HepG2 (cell line): ENCODE measurements around the gene PAK1IP1. TPM values are rescaled to one million over a fixed set of nuclear protein-coding genes. Genes with fewer than 3 reads are reported as not detected.
A peak's percentile ranks its signal among the peaks of the same experiment; 100 is the strongest.

Experiments used
- ERF ChIP-seq: IDR thresholded peaks from 2 replicates; pipeline ENCODE4 v1.6.1; 2018; ENCODE audit warnings: missing biosample characterization, missing genetic modification reagents
- GFI1 ChIP-seq: sonication (generic); formaldehyde crosslinking; IDR thresholded peaks from 2 replicates; pipeline ENCODE4 v1.5.0; 2020; ENCODE audit warnings: missing genetic modification reagents, mild to moderate bottlenecking, borderline replicate concordance
- GLI4 ChIP-seq: sonication (generic); formaldehyde crosslinking; IDR thresholded peaks from 2 replicates; pipeline ENCODE4 v1.5.1; 2020; ENCODE audit warnings: missing genetic modification reagents, mild to moderate bottlenecking, moderate library complexity, borderline replicate concordance
- HNRNPLL ChIP-seq: fragments of 200-400 bp; formaldehyde crosslinking; IDR thresholded peaks from 2 replicates; pipeline ENCODE4 v1.6.1; 2017; ENCODE audit warnings: mild to moderate bottlenecking, low read depth, low read length; ENCODE audit not compliant: poor library complexity, severe bottlenecking
- NPAS2 ChIP-seq: sonication (generic); formaldehyde crosslinking; IDR thresholded peaks from 2 replicates; pipeline ENCODE4 v1.8.0; 2022; ENCODE audit warnings: mild to moderate bottlenecking, missing genetic modification reagents, borderline replicate concordance
- PHF20 ChIP-seq: sonication (generic); formaldehyde crosslinking; IDR thresholded peaks from 2 replicates; pipeline ENCODE4 v1.5.0; 2020; ENCODE audit warnings: mild to moderate bottlenecking, missing genetic modification reagents
- PLRG1 ChIP-seq: fragments of 450-650 bp; conservative IDR thresholded peaks from 2 replicates; pipeline ENCODE4 v1.6.1; 2016
- POLR2A ChIP-seq, 2 experiments: IDR thresholded peaks; 2 replicates each; pipeline ENCODE4 v1.6.1; 2011; ENCODE audit warnings: low read depth in 2 of 2, low read length in 2 of 2, mild to moderate bottlenecking in 1 of 2, moderate library complexity in 1 of 2; ENCODE audit not compliant: insufficient read depth in 1 of 2
- SAFB2 ChIP-seq: sonication (generic); formaldehyde crosslinking; IDR thresholded peaks from 2 replicates; pipeline ENCODE4 v1.5.1; 2020; ENCODE audit warnings: missing genetic modification reagents, low read depth, mild to moderate bottlenecking, borderline replicate concordance
- TEAD3 ChIP-seq: optimal IDR thresholded peaks from 2 replicates; pipeline ENCODE3; 2016; ENCODE audit warnings: borderline replicate concordance
- THYN1 ChIP-seq: sonication (generic); formaldehyde crosslinking; IDR thresholded peaks from 2 replicates; pipeline ENCODE4 v1.8.1; 2023; ENCODE audit warnings: low read depth, mild to moderate bottlenecking, moderate library complexity, missing genetic modification reagents, borderline replicate concordance
- ZKSCAN5 ChIP-seq: sonication (generic); formaldehyde crosslinking; IDR thresholded peaks from 2 replicates; pipeline ENCODE4 v1.5.1; 2020; ENCODE audit warnings: mild to moderate bottlenecking, missing genetic modification reagents
- ZNF124 ChIP-seq: sonication (generic); formaldehyde crosslinking; IDR thresholded peaks from 2 replicates; pipeline ENCODE4 v1.4.0; 2020; ENCODE audit warnings: missing genetic modification reagents
- ZNF143 ChIP-seq: sonication (generic); formaldehyde crosslinking; IDR thresholded peaks from 2 replicates; pipeline ENCODE4 v1.4.0; 2020; ENCODE audit warnings: missing genetic modification reagents
- ZNF460 ChIP-seq: sonication (generic); formaldehyde crosslinking; IDR thresholded peaks from 2 replicates; pipeline ENCODE4 v1.5.1; 2020; ENCODE audit warnings: missing genetic modification reagents, mild to moderate bottlenecking, borderline replicate concordance
- ZNF776 ChIP-seq: sonication (generic); formaldehyde crosslinking; IDR thresholded peaks from 2 replicates; pipeline ENCODE4 v1.4.0; 2020; ENCODE audit warnings: mild to moderate bottlenecking, missing genetic modification reagents
- ZSCAN22 ChIP-seq: sonication (generic); formaldehyde crosslinking; IDR thresholded peaks from 2 replicates; pipeline ENCODE4 v1.4.0; 2020; ENCODE audit warnings: mild to moderate bottlenecking, missing genetic modification reagents
- ZSCAN30 ChIP-seq: sonication (generic); formaldehyde crosslinking; IDR thresholded peaks from 2 replicates; pipeline ENCODE4 v1.5.0; 2020; ENCODE audit warnings: mild to moderate bottlenecking, missing genetic modification reagents
- polyA plus RNA-seq, 8 experiments: library from polyadenylated mRNA; depleted of rRNA in 3 of 8; stranded (reverse) in 7 of 8; unstranded in 1 of 8; fragments of >200 nt; fragmentation: Illumina TruSeq in 4 of 8; extraction: Trizol in 4 of 8; gene quantifications; 2 replicates each; pipeline versions ENCODE4 v1.2.1 to v1.2.3, GENCODE V29; 2011 to 2016; ENCODE audit warnings: low read depth in 4 of 8, missing spikeins in 1 of 8, mixed read lengths in 1 of 8; ENCODE audit not compliant: insufficient read depth in 1 of 8
- total RNA-seq, 5 experiments: library from RNA; depleted of rRNA; stranded (reverse); fragments of >200 nt; fragmentation: Illumina TruSeq; extraction: Trizol; gene quantifications; 2 replicates each; pipeline ENCODE4 v1.2.3, GENCODE V29; 2016; ENCODE audit warnings: low read depth in 1 of 5
- TF ChIP-seq, protein P1 (sequence below): sonication (generic); formaldehyde crosslinking; IDR thresholded peaks from 2 replicates; pipeline ENCODE4 v1.4.0; 2020; ENCODE audit warnings: missing genetic modification reagents, borderline replicate concordance
- TF ChIP-seq, protein P2 (sequence below): sonication (generic); formaldehyde crosslinking; IDR thresholded peaks from 2 replicates; pipeline ENCODE4 v1.8.0; 2022; ENCODE audit warnings: mild to moderate bottlenecking, missing genetic modification reagents, moderate library complexity
- TF ChIP-seq, protein P3 (sequence below): sonication (generic); formaldehyde crosslinking; conservative IDR thresholded peaks from 2 replicates; pipeline ENCODE4 v1.4.0; 2020; ENCODE audit warnings: missing genetic modification reagents
- TF ChIP-seq, protein P4 (sequence below): conservative IDR thresholded peaks from 2 replicates; pipeline ENCODE4 v1.6.1; 2018; ENCODE audit warnings: missing genetic modification reagents

Gene PAK1IP1
- total and polyA plus RNA-seq, 2 of the 13 experiments (the other 11 are each of a cell fraction or from before 2014, with no cell fraction given) = 23.4 to 66.2 TPM

DNA sequence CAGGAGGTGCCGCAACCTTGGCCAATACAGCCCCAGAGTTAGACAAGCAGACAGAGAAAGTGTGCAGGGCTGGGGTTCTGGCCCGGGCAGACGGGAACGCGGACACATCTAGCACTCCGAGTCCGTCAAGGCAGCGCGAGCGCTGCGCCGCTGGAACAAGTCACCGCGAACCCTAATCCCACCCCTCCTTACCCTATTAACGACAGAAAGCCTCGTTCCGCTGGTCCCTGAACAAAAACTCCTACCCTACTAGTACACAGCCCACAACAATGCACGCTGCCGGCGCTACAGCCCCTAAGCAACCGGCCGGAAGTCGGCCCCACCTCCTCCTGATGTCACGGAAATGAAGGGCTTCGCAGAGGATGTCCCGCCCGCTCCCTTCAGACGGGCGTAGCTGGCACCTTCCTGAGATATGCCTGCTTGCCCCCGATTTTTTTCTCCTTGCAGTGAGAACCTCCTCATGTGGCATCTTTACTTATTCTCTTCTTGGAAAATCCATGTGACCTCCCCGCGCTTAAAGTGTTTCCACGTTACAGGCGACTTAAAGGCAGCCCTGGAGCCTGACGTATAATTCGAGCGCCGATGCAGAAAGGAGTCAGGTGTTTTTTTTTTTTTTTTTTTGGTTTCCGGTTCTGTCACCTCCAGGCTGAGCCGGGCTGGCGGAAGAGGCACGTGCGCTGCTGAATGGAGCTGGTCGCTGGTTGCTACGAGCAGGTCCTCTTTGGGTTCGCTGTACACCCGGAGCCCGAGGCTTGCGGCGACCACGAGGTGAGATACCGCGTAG lies at the start of gene PAK1IP1, which contains the start of gene C6orf52 (continued):
- peak; percentile 78 for TF ChIP-seq HNRNPLL
- no peak; the same call in none of the 2 replicates for TF ChIP-seq GLI4 (CRISPR knock-in tag)
- peak; percentile 98 for TF ChIP-seq PHF20 (CRISPR knock-in tag)
- TF ChIP-seq, protein P1, sequence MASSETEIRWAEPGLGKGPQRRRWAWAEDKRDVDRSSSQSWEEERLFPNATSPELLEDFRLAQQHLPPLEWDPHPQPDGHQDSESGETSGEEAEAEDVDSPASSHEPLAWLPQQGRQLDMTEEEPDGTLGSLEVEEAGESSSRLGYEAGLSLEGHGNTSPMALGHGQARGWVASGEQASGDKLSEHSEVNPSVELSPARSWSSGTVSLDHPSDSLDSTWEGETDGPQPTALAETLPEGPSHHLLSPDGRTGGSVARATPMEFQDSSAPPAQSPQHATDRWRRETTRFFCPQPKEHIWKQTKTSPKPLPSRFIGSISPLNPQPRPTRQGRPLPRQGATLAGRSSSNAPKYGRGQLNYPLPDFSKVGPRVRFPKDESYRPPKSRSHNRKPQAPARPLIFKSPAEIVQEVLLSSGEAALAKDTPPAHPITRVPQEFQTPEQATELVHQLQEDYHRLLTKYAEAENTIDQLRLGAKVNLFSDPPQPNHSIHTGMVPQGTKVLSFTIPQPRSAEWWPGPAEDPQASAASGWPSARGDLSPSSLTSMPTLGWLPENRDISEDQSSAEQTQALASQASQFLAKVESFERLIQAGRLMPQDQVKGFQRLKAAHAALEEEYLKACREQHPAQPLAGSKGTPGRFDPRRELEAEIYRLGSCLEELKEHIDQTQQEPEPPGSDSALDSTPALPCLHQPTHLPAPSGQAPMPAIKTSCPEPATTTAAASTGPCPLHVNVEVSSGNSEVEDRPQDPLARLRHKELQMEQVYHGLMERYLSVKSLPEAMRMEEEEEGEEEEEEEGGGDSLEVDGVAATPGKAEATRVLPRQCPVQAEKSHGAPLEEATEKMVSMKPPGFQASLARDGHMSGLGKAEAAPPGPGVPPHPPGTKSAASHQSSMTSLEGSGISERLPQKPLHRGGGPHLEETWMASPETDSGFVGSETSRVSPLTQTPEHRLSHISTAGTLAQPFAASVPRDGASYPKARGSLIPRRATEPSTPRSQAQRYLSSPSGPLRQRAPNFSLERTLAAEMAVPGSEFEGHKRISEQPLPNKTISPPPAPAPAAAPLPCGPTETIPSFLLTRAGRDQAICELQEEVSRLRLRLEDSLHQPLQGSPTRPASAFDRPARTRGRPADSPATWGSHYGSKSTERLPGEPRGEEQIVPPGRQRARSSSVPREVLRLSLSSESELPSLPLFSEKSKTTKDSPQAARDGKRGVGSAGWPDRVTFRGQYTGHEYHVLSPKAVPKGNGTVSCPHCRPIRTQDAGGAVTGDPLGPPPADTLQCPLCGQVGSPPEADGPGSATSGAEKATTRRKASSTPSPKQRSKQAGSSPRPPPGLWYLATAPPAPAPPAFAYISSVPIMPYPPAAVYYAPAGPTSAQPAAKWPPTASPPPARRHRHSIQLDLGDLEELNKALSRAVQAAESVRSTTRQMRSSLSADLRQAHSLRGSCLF (CRISPR knock-in tag) = no peak
- TF ChIP-seq ZNF460 (CRISPR knock-in tag) = no peak; the same call in 1 of the 2 replicates
- TF ChIP-seq SAFB2 = no peak; the same call in 1 of the 2 replicates
- TF ChIP-seq ZKSCAN5 (CRISPR knock-in tag) = peak; percentile 90
- TF ChIP-seq, protein P2, sequence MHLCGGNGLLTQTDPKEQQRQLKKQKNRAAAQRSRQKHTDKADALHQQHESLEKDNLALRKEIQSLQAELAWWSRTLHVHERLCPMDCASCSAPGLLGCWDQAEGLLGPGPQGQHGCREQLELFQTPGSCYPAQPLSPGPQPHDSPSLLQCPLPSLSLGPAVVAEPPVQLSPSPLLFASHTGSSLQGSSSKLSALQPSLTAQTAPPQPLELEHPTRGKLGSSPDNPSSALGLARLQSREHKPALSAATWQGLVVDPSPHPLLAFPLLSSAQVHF (CRISPR knock-in tag) = 0 out of 2 replicates have a peak, but pooled peaks have one; percentile 37
- TF ChIP-seq ERF (CRISPR knock-in tag) = peak; percentile 76
- TF ChIP-seq ZSCAN22 = no peak
- no peak for TF ChIP-seq ZNF776 (CRISPR knock-in tag)
- TF ChIP-seq ZNF143 (CRISPR knock-in tag) = peak; percentile 65
- no peak for TF ChIP-seq THYN1
- TF ChIP-seq PLRG1 = no peak
- no peak for TF ChIP-seq ZNF124
- no peak for TF ChIP-seq ZSCAN30 (CRISPR knock-in tag)
- no peak for TF ChIP-seq TEAD3 (CRISPR knock-in tag)
- TF ChIP-seq GFI1 (CRISPR knock-in tag) = peak; percentile 72; the same call in 1 of the 2 replicates
- TF ChIP-seq NPAS2 = no peak
- peak; percentile 92 to 93 for TF ChIP-seq POLR2A (IDR thresholded peaks at IDR 0.05; ENCODE audit: insufficient read depth in 1 of 2, low read depth in 2 of 2, low read length in 2 of 2)
- TF ChIP-seq, protein P3, sequence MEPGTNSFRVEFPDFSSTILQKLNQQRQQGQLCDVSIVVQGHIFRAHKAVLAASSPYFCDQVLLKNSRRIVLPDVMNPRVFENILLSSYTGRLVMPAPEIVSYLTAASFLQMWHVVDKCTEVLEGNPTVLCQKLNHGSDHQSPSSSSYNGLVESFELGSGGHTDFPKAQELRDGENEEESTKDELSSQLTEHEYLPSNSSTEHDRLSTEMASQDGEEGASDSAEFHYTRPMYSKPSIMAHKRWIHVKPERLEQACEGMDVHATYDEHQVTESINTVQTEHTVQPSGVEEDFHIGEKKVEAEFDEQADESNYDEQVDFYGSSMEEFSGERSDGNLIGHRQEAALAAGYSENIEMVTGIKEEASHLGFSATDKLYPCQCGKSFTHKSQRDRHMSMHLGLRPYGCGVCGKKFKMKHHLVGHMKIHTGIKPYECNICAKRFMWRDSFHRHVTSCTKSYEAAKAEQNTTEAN (CRISPR knock-in tag) = no peak; the same call in none of the 2 replicates
- TF ChIP-seq, protein P4, sequence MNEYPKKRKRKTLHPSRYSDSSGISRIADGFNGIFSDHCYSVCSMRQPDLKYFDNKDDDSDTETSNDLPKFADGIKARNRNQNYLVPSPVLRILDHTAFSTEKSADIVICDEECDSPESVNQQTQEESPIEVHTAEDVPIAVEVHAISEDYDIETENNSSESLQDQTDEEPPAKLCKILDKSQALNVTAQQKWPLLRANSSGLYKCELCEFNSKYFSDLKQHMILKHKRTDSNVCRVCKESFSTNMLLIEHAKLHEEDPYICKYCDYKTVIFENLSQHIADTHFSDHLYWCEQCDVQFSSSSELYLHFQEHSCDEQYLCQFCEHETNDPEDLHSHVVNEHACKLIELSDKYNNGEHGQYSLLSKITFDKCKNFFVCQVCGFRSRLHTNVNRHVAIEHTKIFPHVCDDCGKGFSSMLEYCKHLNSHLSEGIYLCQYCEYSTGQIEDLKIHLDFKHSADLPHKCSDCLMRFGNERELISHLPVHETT (CRISPR knock-in tag) = 0 out of 2 replicates have a peak, but pooled peaks have one; percentile 71
